GM23248 (cell line): Measurements from ENCODE around the gene PRXL2B.

ENCODE experiments used
- EZH2 ChIP-seq: fragments of 200-600 bp; sonication (generic); IDR thresholded peaks from 2 replicates; pipeline ENCODE4 v1.6.1; 2018; ENCODE audit warnings: antibody characterized with exemption, mild to moderate bottlenecking; ENCODE audit not compliant: insufficient read depth, poor library complexity, severe bottlenecking
- EZH2phosphoT487 ChIP-seq: fragments of 200-600 bp; sonication (generic); IDR thresholded peaks from 2 replicates; pipeline ENCODE4 v1.6.1; 2018; ENCODE audit warnings: antibody characterized with exemption, moderate library complexity, mild to moderate bottlenecking, low read depth; ENCODE audit not compliant: insufficient read depth

GRCh38 chr1:2560299-2561073 is 26.1 kb upstream of the PRXL2B start:
- TF ChIP-seq EZH2 = no peak
- no peak for TF ChIP-seq EZH2phosphoT487
